H1 (cell line): ENCODE data around the gene HGFAC.

Experiments
- CEBPB ChIP-seq: IDR thresholded peaks from 2 replicates; pipeline ENCODE4 v1.6.1; 2012; ENCODE audit warnings: low read depth, low read length
- EGR1 ChIP-seq: IDR thresholded peaks from 2 replicates; pipeline ENCODE4 v1.6.1; 2011; ENCODE audit warnings: low read depth, low read length, borderline replicate concordance
- NRF1 ChIP-seq: IDR thresholded peaks from 2 replicates; pipeline ENCODE4 v1.6.1; 2011; ENCODE audit warnings: mild to moderate bottlenecking, low read depth, low read length, improper control_type of control experiment
- SP1 ChIP-seq: IDR thresholded peaks from 2 replicates; pipeline ENCODE4 v1.6.1; 2011; ENCODE audit warnings: low read depth, low read length

- no peak for TF ChIP-seq SP1
- TF ChIP-seq EGR1, result no peak
- TF ChIP-seq NRF1, result no peak
- TF ChIP-seq CEBPB, result no peak
These were observed 45.2 kb upstream of the HGFAC start for GRCh38 chr4:3396600-3396999.
